Activated CD8-positive, alpha-beta memory T cell treated with anti-CD3 and anti-CD28 coated beads for 36 hours (primary cell): Measurements from ENCODE around the gene CCDC32. TPM values are rescaled to one million over a fixed set of nuclear protein-coding genes. Genes with fewer than 3 reads are reported as not detected.
"Not testable (repeated sequence)": the region's sequence is repeated elsewhere in the genome, so short reads cannot be mapped to it uniquely, and the experiment has no call there.

Experiments used
- CTCF ChIA-PET: fragments of 350-600 bp; sonication (Branson Sonifier 250); formaldehyde crosslinking; loops from one replicate; lab custom pipeline; 2021; ENCODE audit warnings: antibody characterized with exemption; lab: Charles Lee
- POLR2A ChIA-PET: fragments of 350-600 bp; sonication (Branson Sonifier 250); formaldehyde crosslinking; loops from one replicate; lab custom pipeline; 2021; ENCODE audit warnings: antibody characterized with exemption; lab: Charles Lee
- total RNA-seq, 2 experiments: library from RNA; stranded (reverse); gene quantifications; one replicate each; pipeline ENCODE4 v1.2.3, GENCODE V29; 2021

The CCDC32 gene, protein sequence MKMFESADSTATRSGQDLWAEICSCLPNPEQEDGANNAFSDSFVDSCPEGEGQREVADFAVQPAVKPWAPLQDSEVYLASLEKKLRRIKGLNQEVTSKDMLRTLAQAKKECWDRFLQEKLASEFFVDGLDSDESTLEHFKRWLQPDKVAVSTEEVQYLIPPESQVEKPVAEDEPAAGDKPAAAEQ
- 10 to 100 TPM; 29.4 to 33.5 TPM for total RNA-seq

DNA sequence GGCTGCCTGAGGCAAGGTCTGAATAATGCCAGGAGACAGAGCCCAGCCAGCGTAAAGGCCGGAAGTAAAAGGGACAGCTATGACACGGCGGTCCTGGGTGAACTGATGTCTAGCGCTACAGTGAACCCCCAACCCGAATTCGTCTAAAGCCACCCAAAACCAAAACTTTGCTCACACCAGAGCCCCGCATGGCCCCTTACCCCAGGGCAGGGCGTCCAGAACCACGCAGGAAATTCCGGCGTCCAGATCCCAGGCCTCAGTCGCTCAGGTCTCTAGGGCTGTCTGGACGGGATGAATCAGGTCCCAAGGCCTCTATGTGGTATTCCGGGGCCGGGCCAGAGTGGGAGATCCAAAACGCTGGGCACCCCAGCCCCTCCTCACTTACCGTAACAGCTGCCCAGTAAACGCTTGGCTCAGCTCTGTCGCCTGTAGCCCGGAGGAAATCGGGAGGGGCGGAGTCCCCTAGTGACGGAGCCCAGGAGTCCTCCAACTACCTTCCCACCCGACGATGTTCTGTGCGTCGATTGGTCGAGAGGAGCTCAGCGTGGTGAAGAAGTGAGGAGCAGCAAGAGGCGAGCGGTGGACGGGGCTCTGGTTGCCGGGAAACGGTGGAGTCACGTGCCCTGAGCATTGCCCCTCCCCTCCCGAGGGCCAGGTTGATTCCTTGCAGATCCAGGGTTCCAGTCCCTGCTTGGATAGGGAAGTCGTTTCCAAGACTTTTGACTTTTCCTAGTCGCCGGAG lies at the start of gene CCDC32:
CCDC32 (minus strand) TSS at position 452 of the 742 bp plus-strand sequence. CDS start 2,027 bp downstream, outside the sequence.
- POLR2A ChIA-PET, result interaction anchor here (0.6 to 1.4 kb wide), 3 partner anchors 25 to 130 kb away, joined by 3 to 4 read pairs (median 4); partner anchors contain the start of gene RAD51
- CTCF ChIA-PET, result interaction anchor here (0.9 to 1.4 kb wide), 3 partner anchors 25 to 294 kb away, joined by 3 to 4 read pairs (median 3); no protein-coding TSS in a partner anchor

DNA sequence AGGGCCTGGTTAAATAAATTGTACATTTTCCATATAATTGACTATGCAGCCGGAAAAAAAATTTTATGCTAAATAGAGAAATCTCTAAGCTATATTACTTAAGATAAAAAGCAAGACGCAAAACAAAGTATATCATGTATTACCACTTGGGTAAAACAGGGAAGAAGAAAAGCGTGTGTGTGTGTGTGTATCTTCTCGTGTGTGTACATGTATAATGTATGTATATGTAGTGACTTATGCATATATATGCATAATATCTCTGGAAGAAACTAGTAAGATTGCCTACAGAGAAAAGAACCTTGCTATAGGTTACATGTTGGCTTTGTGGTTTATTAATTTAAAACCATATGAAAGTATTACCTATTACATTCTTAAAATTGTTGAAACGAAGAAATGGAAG lies 48.2 kb upstream of the CCDC32 start:
- ChIA-PET CTCF (no interaction called here), POLR2A (no interaction called here)

DNA sequence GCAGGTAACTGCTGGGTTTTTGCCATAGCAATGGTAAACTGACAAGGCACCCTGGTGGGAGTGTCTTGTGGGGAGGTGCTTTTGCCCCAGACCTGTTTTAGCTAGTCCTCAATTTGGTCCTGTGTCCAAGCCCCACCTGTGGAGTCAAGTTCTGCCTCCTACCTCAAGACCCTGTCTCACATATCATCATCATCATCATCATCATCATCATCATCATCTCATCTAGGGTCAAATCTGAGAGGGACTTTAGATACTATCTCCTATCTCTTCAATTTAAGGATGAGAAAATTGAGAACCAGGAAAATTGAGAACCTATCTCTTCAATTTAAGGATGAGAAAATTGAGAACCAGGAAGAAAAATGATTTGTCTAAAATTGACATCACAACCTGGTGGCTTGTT lies 39.1 kb upstream of the CCDC32 start:
- CTCF ChIA-PET, result interaction anchor here (1.4 kb wide), 1 partner anchor 14 kb away, joined by 6 read pairs; no protein-coding TSS in a partner anchor
- POLR2A ChIA-PET, result no interaction called here

DNA sequence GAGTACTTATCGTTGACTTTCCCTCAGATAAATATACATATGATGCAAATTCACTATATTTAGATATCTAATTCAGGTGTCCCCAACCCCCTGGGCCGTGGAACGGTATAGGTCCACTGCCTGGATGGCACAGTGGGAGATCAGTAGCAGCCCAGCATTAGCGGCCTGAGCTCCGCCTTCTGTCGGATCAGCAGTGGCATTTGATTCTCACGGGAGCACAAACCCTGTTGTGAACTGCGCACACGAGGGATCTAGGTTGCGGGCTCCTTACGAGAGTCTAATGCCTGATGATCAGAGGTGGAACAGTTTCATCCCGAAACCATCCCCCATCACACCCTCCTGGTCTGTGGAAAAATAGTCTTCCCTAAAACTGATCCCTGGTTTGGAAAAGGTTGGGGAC lies 36.1 kb upstream of the CCDC32 start:
- POLR2A ChIA-PET, result interaction anchor here (0.6 kb wide), 1 partner anchor 11 kb away, joined by 3 read pairs; no protein-coding TSS in a partner anchor
- CTCF ChIA-PET, result no interaction called here

DNA sequence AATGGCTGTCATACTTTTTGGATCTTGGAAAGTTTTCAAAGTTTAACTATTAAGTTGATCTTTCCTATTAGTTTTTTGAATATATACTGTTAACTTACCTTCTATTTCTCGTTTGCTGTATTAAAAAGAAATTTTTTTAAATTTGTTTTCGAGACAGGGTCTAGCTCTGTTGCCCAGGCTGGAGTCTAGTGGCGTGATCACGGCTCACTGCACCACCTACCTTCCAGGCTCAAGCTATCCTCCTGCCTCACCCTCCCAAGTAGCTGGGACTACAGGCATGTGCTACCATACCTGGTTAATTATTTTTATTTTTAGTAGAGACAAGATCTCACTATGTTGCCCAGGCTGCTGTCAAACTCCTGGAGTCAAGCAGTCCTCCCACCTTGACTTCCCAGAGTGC lies 33.8 kb upstream of the CCDC32 start:
- ChIA-PET POLR2A (no interaction called here), CTCF (interaction anchor here (0.6 kb wide), 1 partner anchor 113 kb away, joined by 3 read pairs; no protein-coding TSS in a partner anchor)

GRCh38 chr15:40598126-40598525 lies 33.3 kb upstream of the CCDC32 start:
- ChIA-PET POLR2A (no interaction called here), CTCF (interaction anchor here (1.0 kb wide), 1 partner anchor 9 kb away, joined by 3 read pairs; no protein-coding TSS in a partner anchor)

DNA sequence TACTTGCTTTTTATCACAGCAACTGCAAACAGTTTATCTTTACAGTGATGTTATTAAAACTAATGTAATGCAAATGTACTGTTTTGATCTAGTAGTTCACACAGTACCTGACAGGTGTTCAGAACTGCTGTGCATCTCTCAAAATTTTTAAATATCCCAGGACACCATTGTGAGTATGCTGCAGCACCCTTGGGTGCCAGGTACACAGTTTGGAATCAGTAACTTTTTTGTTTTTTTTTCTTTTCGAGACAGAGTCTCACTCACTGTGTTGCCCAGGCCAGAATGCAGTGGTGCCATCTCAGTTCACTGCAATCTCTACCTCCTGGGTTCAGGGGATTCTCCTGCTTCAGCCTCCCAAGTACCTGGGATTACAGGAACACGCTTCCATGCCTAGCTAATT lies 32.2 kb upstream of the CCDC32 start:
- CTCF ChIA-PET, result no interaction called here

DNA sequence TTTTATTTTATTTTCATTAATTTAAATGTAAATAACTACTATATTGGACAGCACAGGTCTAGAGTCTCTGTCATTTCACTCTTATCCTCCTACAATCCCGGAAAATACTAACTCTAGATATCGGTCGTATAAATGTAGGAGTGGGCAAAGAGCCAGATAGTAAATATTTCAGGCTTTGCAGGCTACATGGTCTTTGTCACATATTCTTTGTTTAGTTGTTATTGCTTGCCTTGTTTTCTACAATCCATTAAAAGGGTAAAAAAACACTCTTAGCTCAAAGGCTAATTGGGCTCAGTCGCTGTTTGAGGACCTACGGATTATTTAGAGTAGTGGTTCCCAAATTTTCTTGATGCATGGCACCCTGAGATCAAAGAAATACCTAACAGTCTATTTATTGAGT lies 30.9 kb upstream of the CCDC32 start:
- ChIA-PET CTCF (interaction anchor here (1.1 kb wide), 2 partner anchors 11 to 99 kb away, joined by 3 to 4 read pairs; partner anchors contain the start of gene RAD51), POLR2A (no interaction called here)

More for the DNA sequence above, 32.2 kb upstream of the CCDC32 start:
- POLR2A ChIA-PET, result no interaction called here

GRCh38 chr15:40595219-40595618 lies 30.4 kb upstream of the CCDC32 start:
- POLR2A ChIA-PET, result interaction anchor here (0.9 kb wide), 1 partner anchor 31 kb away, joined by 3 read pairs; no protein-coding TSS in a partner anchor
- CTCF ChIA-PET, result interaction anchor here (1.1 kb wide), 2 partner anchors 11 to 100 kb away, joined by 3 to 4 read pairs; partner anchors contain the start of gene RAD51

- ChIA-PET CTCF (interaction anchor here (1.1 kb wide), 1 partner anchor 101 kb away, joined by 4 read pairs; the partner anchor contains the start of gene RAD51), POLR2A (interaction anchor here (0.9 to 1.2 kb wide), 2 partner anchors 25 to 30 kb away, joined by 3 to 6 read pairs; partner anchors contain the start of gene RPUSD2)
These were observed 29.6 kb upstream of the CCDC32 start for GRCh38 chr15:40594429-40594836.

DNA sequence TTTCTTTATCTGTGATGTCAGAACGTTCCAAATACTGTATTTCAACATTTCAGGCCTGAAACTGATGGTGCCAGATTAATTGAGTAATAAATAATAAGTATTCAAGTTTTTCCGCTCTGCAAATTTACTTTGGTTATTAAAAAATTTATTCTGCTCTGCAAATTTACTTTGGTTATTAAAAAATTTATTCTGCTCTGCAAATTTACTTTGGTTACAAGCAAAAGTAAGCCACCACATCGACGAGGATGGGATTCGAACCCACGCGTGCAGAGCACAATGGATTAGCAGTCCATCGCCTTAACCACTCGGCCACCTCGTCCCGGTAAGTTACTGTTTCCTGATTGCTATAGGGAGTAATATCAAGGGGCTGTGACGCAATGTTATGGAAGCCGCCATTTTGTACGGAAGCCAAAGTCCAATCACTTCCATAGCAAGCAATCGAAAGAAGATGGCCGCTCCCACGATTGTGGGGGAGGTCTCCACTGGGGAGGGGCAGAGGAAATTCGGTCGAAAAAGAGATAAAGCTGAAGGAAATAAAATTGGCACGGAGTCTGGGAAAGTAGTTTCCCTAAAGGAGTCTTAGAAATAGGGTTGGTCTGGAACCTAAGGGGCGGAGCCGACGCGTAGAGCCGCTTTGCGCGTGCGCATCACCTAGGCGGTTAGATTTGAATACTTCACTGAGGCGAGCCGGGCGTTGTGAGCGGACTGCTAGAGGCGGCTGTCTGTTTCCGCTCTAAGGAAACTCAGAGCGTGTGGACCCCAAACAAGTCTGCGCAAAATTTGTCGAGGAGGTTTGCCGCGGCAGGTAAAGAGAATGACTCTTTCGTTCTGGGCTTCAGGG lies 29.0 kb upstream of the CCDC32 start, which contains the start of gene KNL1:
KNL1 (plus strand) TSS at position 662 of the 841 bp plus-strand sequence. CDS start 8,683 bp downstream, outside the sequence.
- ChIA-PET POLR2A (interaction anchor here (0.9 to 1.2 kb wide), 2 partner anchors 25 to 30 kb away, joined by 3 to 6 read pairs; partner anchors contain the start of gene RPUSD2), CTCF (interaction anchor here (1.2 to 1.7 kb wide), 3 partner anchors 8 to 29 kb away, joined by 3 to 5 read pairs (median 3); partner anchors contain the start of gene CCDC32)

DNA sequence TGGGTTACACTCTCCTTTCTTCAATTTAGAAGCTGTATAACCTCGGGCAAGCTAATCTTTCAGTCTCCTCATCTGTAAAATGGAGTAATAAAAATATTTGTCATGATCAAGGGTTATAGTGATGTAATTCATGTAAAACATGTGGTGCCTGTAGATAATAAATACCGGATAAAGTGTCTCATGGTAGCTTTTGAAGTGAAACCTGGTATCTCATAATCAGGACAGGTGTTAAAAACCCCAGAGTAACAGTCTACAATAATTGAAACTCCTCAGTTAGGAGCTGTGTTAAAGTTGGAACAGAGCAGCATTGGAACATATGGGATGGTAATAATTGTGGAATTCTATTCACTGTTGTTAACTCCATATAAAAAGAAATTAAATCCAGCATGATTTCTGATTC lies 28.3 kb upstream of the CCDC32 start:
- CTCF ChIA-PET, result interaction anchor here (1.2 to 1.7 kb wide), 3 partner anchors 8 to 28 kb away, joined by 3 to 5 read pairs (median 3); partner anchors contain the start of gene CCDC32
- POLR2A ChIA-PET, result interaction anchor here (1.1 to 1.2 kb wide), 2 partner anchors 24 to 102 kb away, joined by 3 to 6 read pairs; partner anchors contain the start of genes RAD51 and RPUSD2

DNA sequence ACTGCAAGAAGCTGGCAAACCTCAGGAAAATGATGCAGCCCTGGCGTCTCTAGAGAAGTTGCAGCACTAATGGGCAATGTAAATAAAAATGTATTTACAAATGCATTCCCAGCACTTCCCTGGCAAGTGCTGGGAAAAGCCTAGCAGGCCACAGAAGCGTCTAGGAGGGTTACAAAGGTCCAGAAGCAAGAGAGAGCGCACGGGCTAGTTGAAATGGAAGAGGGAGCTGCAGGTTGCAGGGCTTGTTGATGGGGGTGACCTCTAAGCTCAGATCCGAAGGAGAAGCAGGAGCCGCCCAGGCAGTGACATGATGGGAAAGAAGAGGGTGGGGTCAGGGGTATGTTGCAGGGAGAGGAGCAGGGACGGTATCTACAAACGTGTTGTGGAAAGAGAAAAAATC lies 26.5 kb upstream of the CCDC32 start:
- POLR2A ChIA-PET, result interaction anchor here (1.7 kb wide), 1 partner anchor 22 kb away, joined by 4 read pairs; the partner anchor contains the start of gene RPUSD2
- CTCF ChIA-PET, result interaction anchor here (0.7 to 1.3 kb wide), 3 partner anchors 18 to 72 kb away, joined by 3 to 4 read pairs (median 4); no protein-coding TSS in a partner anchor

DNA sequence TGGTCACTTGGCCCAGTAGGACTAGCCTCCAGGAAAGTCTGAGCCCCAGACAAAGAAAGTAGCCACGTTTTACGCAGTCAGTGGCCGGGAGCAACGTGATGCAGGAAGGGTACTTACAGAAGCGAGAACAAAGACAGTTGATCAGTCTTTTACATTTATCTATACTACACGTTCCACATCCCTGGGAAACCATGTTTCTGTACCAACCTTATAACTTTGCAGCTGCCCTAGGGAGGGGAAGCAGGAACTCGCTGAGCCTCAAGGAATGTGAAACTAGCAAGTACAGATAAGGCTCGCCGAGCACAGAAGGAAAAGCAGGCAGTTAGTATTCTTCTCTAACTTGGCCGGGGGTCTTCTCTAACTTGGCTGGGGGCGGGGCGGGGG lies 25.8 kb upstream of the CCDC32 start:
- CTCF ChIA-PET, result interaction anchor here (0.7 to 2.0 kb wide), 6 partner anchors 19 to 268 kb away, joined by 3 to 4 read pairs (median 4); partner anchors contain the start of genes CCDC32 and RPUSD2

DNA sequence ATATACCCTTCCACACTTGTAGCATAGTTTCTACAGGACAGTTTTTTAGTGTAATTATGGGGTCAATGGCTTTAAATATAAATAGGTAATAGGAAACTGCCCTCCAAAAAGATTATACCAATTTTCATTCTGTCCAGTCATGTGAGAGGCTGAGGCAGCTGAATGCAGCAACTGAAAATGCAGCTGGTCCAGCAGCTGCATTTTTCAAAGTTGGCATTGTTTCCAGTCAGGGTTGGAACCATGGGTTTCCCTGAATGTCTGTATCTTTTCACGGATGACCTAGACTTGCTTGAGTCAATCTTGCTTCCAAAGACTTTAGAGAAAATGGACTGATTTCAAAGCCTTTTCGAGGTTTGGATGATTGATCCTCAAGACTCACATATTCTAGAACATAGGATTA lies 19.3 kb upstream of the CCDC32 start:
- ChIA-PET CTCF (interaction anchor here (1.0 kb wide), 1 partner anchor 11 kb away, joined by 3 read pairs; no protein-coding TSS in a partner anchor), POLR2A (interaction anchor here (0.6 kb wide), 1 partner anchor 104 kb away, joined by 5 read pairs; no protein-coding TSS in a partner anchor)

More for the DNA sequence above, 25.8 kb upstream of the CCDC32 start:
- POLR2A ChIA-PET, result interaction anchor here (1.7 kb wide), 1 partner anchor 22 kb away, joined by 4 read pairs; the partner anchor contains the start of gene RPUSD2

GRCh38 chr15:40582726-40583246 lies 17.9 kb upstream of the CCDC32 start:
- ChIA-PET POLR2A (no interaction called here), CTCF (interaction anchor here (2.1 kb wide), 1 partner anchor 10 kb away, joined by 5 read pairs; no protein-coding TSS in a partner anchor)

DNA sequence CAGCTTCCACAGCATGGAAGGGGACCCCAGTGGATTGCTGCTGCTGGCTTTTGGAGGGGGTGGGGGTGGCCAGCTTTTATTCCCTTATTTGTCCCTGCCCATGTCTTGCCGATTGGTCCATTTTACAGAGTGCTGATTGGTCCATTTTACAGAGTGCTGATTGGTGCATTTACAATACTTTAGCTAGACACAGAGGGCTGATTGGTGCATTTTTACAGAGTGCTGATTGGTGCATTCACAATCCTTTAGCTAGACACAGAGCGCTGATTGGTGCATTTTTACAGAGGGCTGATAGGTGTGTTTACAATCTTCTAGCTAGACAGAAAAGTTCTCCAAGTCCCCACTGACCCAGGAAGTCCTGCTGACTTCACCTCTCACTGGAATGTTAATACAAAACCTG lies 17.0 kb upstream of the CCDC32 start:
- CTCF ChIA-PET, result interaction anchor here (2.1 kb wide), 1 partner anchor 11 kb away, joined by 5 read pairs; no protein-coding TSS in a partner anchor

More for the DNA sequence above, 17.0 kb upstream of the CCDC32 start:
- POLR2A ChIA-PET, result not testable (repeated sequence)
